Measurements from ENCODE around the gene CASS4.

CASS4 gene

GRCh38 chr20:56469077-56469449 lies 57.0 kb downstream of the CASS4 start:
- DNase-seq, result peak in 2 of 3 donors; percentile 34 to 48
- Histone ChIP-seq H3K4me1 (ENCODE audit: control extremely low read depth in 1 of 4, control insufficient read depth in 4 of 4, insufficient read depth in 4 of 4, low read length in 3 of 4) (peaks cover 22 to 49% (median 33%) of the 10 kb centered on the region in 4 experiments), H3K27me3 (replicated peaks in 2 of 5; ENCODE audit: control insufficient read depth in 4 of 5, insufficient read depth in 5 of 5, low read length in 4 of 5) (no peaks in the 10 kb centered on the region), H3K9me3 (ENCODE audit: control extremely low read depth in 1 of 5, control insufficient read depth in 4 of 5, insufficient read depth in 2 of 5, low read depth in 1 of 5, low read length in 4 of 5) (no peaks in the 10 kb centered on the region), H3K27ac (ENCODE audit: insufficient read depth in 1 of 2, low read depth in 1 of 2, low read length in 2 of 2, poor library complexity in 1 of 2, severe bottlenecking in 2 of 2) (peak overlapping the region; percentile 99), H3K4me3 (ENCODE audit: control insufficient read depth in 1 of 7, extremely low read depth in 1 of 7, insufficient read depth in 4 of 7, low read depth in 2 of 7, low read length in 6 of 7) (peak overlapping the region in 6 of 7 experiments; percentile 86 to 100 (median 98)), H3K36me3 (ENCODE audit: control insufficient read depth in 4 of 4, insufficient read depth in 4 of 4, low read length in 3 of 4) (peaks cover 4 to 26% (median 17%) of the 10 kb centered on the region in 4 experiments)
- ChIA-PET CTCF (interaction anchor here (1.2 to 1.3 kb wide), 4 partner anchors 11 to 68 kb away, joined by 3 read pairs; no protein-coding TSS in a partner anchor), POLR2A (interaction anchor here (0.8 to 1.5 kb wide), 4 partner anchors 15 to 77 kb away, joined by 4 to 6 read pairs (median 4); partner anchors contain the start of genes AURKA, CASS4 and CSTF1)
- WGBS (ENCODE audit: insufficient coverage), result 21% methylated on average over 7 of the region's 8 CpGs

GRCh38 chr20:56483970-56484369 lies 71.9 kb downstream of the CASS4 start:
- Histone ChIP-seq H3K36me3 (ENCODE audit: control insufficient read depth in 4 of 4, insufficient read depth in 4 of 4, low read length in 3 of 4) (peaks cover 4 to 67% (median 52%) of the 10 kb centered on the region in 4 experiments), H3K4me3 (ENCODE audit: control insufficient read depth in 1 of 7, extremely low read depth in 1 of 7, insufficient read depth in 4 of 7, low read depth in 2 of 7, low read length in 6 of 7) (peak overlapping the region in 2 of 7 experiments; percentile 39 to 50), H3K4me1 (ENCODE audit: control extremely low read depth in 1 of 4, control insufficient read depth in 4 of 4, insufficient read depth in 4 of 4, low read length in 3 of 4) (peaks cover 9 to 43% (median 17%) of the 10 kb centered on the region in 4 experiments), H3K27ac (ENCODE audit: insufficient read depth in 1 of 2, low read depth in 1 of 2, low read length in 2 of 2, poor library complexity in 1 of 2, severe bottlenecking in 2 of 2) (peak overlapping the region in 1 of 2 experiments; percentile 54), H3K27me3 (replicated peaks in 2 of 5; ENCODE audit: control insufficient read depth in 4 of 5, insufficient read depth in 5 of 5, low read length in 4 of 5) (no peaks in the 10 kb centered on the region), H3K9me3 (ENCODE audit: control extremely low read depth in 1 of 5, control insufficient read depth in 4 of 5, insufficient read depth in 2 of 5, low read depth in 1 of 5, low read length in 4 of 5) (no peaks in the 10 kb centered on the region)
- WGBS (ENCODE audit: insufficient coverage), result 0% methylated on average over 5 of the region's 7 CpGs
- peak; percentile 69 to 91 (median 89) for DNase-seq
- ChIA-PET POLR2A (interaction anchor here (1.2 kb wide), 1 partner anchor 15 kb away, joined by 4 read pairs; the partner anchor contains the start of gene RTF2), CTCF (interaction anchor here (1.0 to 1.4 kb wide), 4 partner anchors 10 to 85 kb away, joined by 3 read pairs; no protein-coding TSS in a partner anchor)

GRCh38 chr20:56487216-56487615 lies 75.2 kb downstream of the CASS4 start:
- H3K36me3 ChIP-seq (ENCODE audit: control insufficient read depth in 4 of 4, insufficient read depth in 4 of 4, low read length in 3 of 4), result peaks cover 2 to 69% (median 51%) of the 10 kb centered on the region in 4 experiments
- H3K27ac ChIP-seq (ENCODE audit: insufficient read depth in 1 of 2, low read depth in 1 of 2, low read length in 2 of 2, poor library complexity in 1 of 2, severe bottlenecking in 2 of 2), result no peak overlapping the region
- peak in 2 of 3 donors; percentile 12 to 18 for DNase-seq
- H3K9me3 ChIP-seq (ENCODE audit: control extremely low read depth in 1 of 5, control insufficient read depth in 4 of 5, insufficient read depth in 2 of 5, low read depth in 1 of 5, low read length in 4 of 5), result no peaks in the 10 kb centered on the region
- WGBS (ENCODE audit: insufficient coverage), result 91% methylated on average over 9 of the region's 11 CpGs
- no peak overlapping the region for H3K4me3 ChIP-seq (ENCODE audit: control insufficient read depth in 1 of 7, extremely low read depth in 1 of 7, insufficient read depth in 4 of 7, low read depth in 2 of 7, low read length in 6 of 7)
- ChIA-PET CTCF (no interaction called here), POLR2A (no interaction called here)
- H3K4me1 ChIP-seq (ENCODE audit: control extremely low read depth in 1 of 4, control insufficient read depth in 4 of 4, insufficient read depth in 4 of 4, low read length in 3 of 4), result peaks cover 9 to 31% (median 17%) of the 10 kb centered on the region in 4 experiments
- no peaks in the 10 kb centered on the region for H3K27me3 ChIP-seq (replicated peaks in 2 of 5; ENCODE audit: control insufficient read depth in 4 of 5, insufficient read depth in 5 of 5, low read length in 4 of 5)

- 100% methylated on average over 5 of the region's 5 CpGs for WGBS (ENCODE audit: insufficient coverage)
These were observed 76.5 kb downstream of the CASS4 start for GRCh38 chr20:56488566-56488965.

GRCh38 chr20:56501116-56501515 lies 89.1 kb downstream of the CASS4 start:
- POLR2A ChIA-PET, result no interaction called here
- H3K9me3 ChIP-seq (ENCODE audit: control extremely low read depth in 1 of 5, control insufficient read depth in 4 of 5, insufficient read depth in 2 of 5, low read depth in 1 of 5, low read length in 4 of 5), result peaks cover 0 to 8% (median 2%) of the 10 kb centered on the region in 5 experiments
- H3K27ac ChIP-seq (ENCODE audit: insufficient read depth in 1 of 2, low read depth in 1 of 2, low read length in 2 of 2, poor library complexity in 1 of 2, severe bottlenecking in 2 of 2), result no peak overlapping the region
- peaks cover 0 to 2% (median under 1%) of the 10 kb centered on the region in 4 experiments for H3K4me1 ChIP-seq (ENCODE audit: control extremely low read depth in 1 of 4, control insufficient read depth in 4 of 4, insufficient read depth in 4 of 4, low read length in 3 of 4)
- H3K27me3 ChIP-seq (replicated peaks in 2 of 5; ENCODE audit: control insufficient read depth in 4 of 5, insufficient read depth in 5 of 5, low read length in 4 of 5), result no peaks in the 10 kb centered on the region
- 100% methylated on average over 1 of the region's 1 CpG for WGBS (ENCODE audit: insufficient coverage)
- DNase-seq, result no peak
- CTCF ChIA-PET, result no interaction called here
- peaks cover 6 to 31% (median 20%) of the 10 kb centered on the region in 4 experiments for H3K36me3 ChIP-seq (ENCODE audit: control insufficient read depth in 4 of 4, insufficient read depth in 4 of 4, low read length in 3 of 4)
- H3K4me3 ChIP-seq (ENCODE audit: control insufficient read depth in 1 of 7, extremely low read depth in 1 of 7, insufficient read depth in 4 of 7, low read depth in 2 of 7, low read length in 6 of 7), result no peak overlapping the region

More at GRCh38 chr20:56488566-56488965, 76.5 kb downstream of the CASS4 start:
- H3K27me3 ChIP-seq (replicated peaks in 2 of 5; ENCODE audit: control insufficient read depth in 4 of 5, insufficient read depth in 5 of 5, low read length in 4 of 5), result no peaks in the 10 kb centered on the region
- no peaks in the 10 kb centered on the region for H3K9me3 ChIP-seq (ENCODE audit: control extremely low read depth in 1 of 5, control insufficient read depth in 4 of 5, insufficient read depth in 2 of 5, low read depth in 1 of 5, low read length in 4 of 5)
- POLR2A ChIA-PET, result no interaction called here
- H3K36me3 ChIP-seq (ENCODE audit: control insufficient read depth in 4 of 4, insufficient read depth in 4 of 4, low read length in 3 of 4), result peaks cover 2 to 73% (median 53%) of the 10 kb centered on the region in 4 experiments
- CTCF ChIA-PET, result no interaction called here
- no peak overlapping the region for H3K27ac ChIP-seq (ENCODE audit: insufficient read depth in 1 of 2, low read depth in 1 of 2, low read length in 2 of 2, poor library complexity in 1 of 2, severe bottlenecking in 2 of 2)
- DNase-seq, result no peak
- peaks cover 5 to 22% (median 12%) of the 10 kb centered on the region in 4 experiments for H3K4me1 ChIP-seq (ENCODE audit: control extremely low read depth in 1 of 4, control insufficient read depth in 4 of 4, insufficient read depth in 4 of 4, low read length in 3 of 4)
- H3K4me3 ChIP-seq (ENCODE audit: control insufficient read depth in 1 of 7, extremely low read depth in 1 of 7, insufficient read depth in 4 of 7, low read depth in 2 of 7, low read length in 6 of 7), result no peak overlapping the region

GRCh38 chr20:56503916-56504315 lies 91.9 kb downstream of the CASS4 start:
- WGBS (ENCODE audit: insufficient coverage), result 94% methylated on average over 2 of the region's 8 CpGs
- no peak overlapping the region for H3K27ac ChIP-seq (ENCODE audit: insufficient read depth in 1 of 2, low read depth in 1 of 2, low read length in 2 of 2, poor library complexity in 1 of 2, severe bottlenecking in 2 of 2)
- H3K4me3 ChIP-seq (ENCODE audit: control insufficient read depth in 1 of 7, extremely low read depth in 1 of 7, insufficient read depth in 4 of 7, low read depth in 2 of 7, low read length in 6 of 7), result no peak overlapping the region
- ChIA-PET POLR2A (no interaction called here), CTCF (interaction anchor here (1.0 to 1.8 kb wide), 2 partner anchors 10 to 108 kb away, joined by 3 to 7 read pairs; no protein-coding TSS in a partner anchor)
- no peaks in the 10 kb centered on the region for H3K27me3 ChIP-seq (replicated peaks in 2 of 5; ENCODE audit: control insufficient read depth in 4 of 5, insufficient read depth in 5 of 5, low read length in 4 of 5)
- peaks cover 2 to 17% (median 3%) of the 10 kb centered on the region in 4 experiments for H3K36me3 ChIP-seq (ENCODE audit: control insufficient read depth in 4 of 4, insufficient read depth in 4 of 4, low read length in 3 of 4)
- DNase-seq, result no peak
- H3K4me1 ChIP-seq (ENCODE audit: control extremely low read depth in 1 of 4, control insufficient read depth in 4 of 4, insufficient read depth in 4 of 4, low read length in 3 of 4), result peaks cover 0 to 2% (median 2%) of the 10 kb centered on the region in 4 experiments
- H3K9me3 ChIP-seq (ENCODE audit: control extremely low read depth in 1 of 5, control insufficient read depth in 4 of 5, insufficient read depth in 2 of 5, low read depth in 1 of 5, low read length in 4 of 5), result no peaks in the 10 kb centered on the region

GRCh38 chr20:56504373-56505005 lies 92.4 kb downstream of the CASS4 start:
- Histone ChIP-seq H3K36me3 (ENCODE audit: control insufficient read depth in 4 of 4, insufficient read depth in 4 of 4, low read length in 3 of 4) (peaks cover 1 to 17% (median 3%) of the 10 kb centered on the region in 4 experiments), H3K27ac (ENCODE audit: insufficient read depth in 1 of 2, low read depth in 1 of 2, low read length in 2 of 2, poor library complexity in 1 of 2, severe bottlenecking in 2 of 2) (no peak overlapping the region), H3K4me3 (ENCODE audit: control insufficient read depth in 1 of 7, extremely low read depth in 1 of 7, insufficient read depth in 4 of 7, low read depth in 2 of 7, low read length in 6 of 7) (no peak overlapping the region), H3K9me3 (ENCODE audit: control extremely low read depth in 1 of 5, control insufficient read depth in 4 of 5, insufficient read depth in 2 of 5, low read depth in 1 of 5, low read length in 4 of 5) (no peaks in the 10 kb centered on the region), H3K27me3 (replicated peaks in 2 of 5; ENCODE audit: control insufficient read depth in 4 of 5, insufficient read depth in 5 of 5, low read length in 4 of 5) (no peaks in the 10 kb centered on the region), H3K4me1 (ENCODE audit: control extremely low read depth in 1 of 4, control insufficient read depth in 4 of 4, insufficient read depth in 4 of 4, low read length in 3 of 4) (peaks cover 0 to 2% (median 2%) of the 10 kb centered on the region in 4 experiments)
- WGBS (ENCODE audit: insufficient coverage), result 95% methylated on average over 4 of the region's 9 CpGs
- ChIA-PET POLR2A (interaction anchor here (0.5 kb wide), 1 partner anchor 96 kb away, joined by 3 read pairs; no protein-coding TSS in a partner anchor), CTCF (interaction anchor here (1.8 kb wide), 1 partner anchor 10 kb away, joined by 7 read pairs; no protein-coding TSS in a partner anchor)
- DNase-seq, result peak in 2 of 3 donors; percentile 17 to 26

Measured in common myeloid progenitor, CD34-positive (primary cell).